ENCODE results near the gene CENPX.
A peak's percentile ranks its signal among the peaks of the same experiment; 100 is the strongest.

Gene CENPX

DNA sequence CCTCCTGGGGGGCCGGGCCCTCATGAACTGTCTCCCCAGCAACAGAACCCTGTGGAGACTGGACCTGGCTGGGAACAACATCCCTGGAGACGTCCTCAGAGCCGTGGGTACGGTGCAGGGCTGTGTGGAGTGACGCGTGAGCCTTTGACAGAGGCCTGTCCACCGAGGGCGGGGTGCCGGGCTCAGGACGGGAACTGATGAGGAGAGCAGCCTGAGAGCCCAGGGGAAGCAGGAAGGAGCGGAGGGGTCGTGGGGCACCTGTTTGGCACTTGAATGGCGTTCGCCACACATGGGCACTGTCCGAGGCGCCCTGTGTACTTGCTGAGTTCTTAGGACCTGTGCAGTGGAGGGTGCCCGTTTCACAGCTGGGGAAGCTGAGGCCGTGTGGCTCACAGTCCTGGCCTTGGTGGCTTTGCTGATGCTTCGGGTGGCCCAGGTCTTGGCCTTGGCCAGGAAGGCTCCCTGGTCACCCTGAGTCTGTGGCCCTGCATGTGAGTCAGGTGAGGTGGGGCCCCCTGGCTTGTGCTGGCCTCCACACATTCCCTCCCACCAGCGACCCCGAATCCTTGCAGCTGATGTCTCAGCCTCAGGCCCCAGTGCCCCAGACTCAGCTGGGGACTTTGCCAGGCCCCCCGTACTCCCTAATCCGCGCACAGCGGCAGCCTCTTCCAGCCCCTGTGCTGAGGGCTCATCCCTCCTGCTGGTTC is 2.9 kb upstream of the CENPX start:
- DNase-seq (ENCODE audit: low spot score), result no peak
- TF ChIP-seq, protein P1, sequence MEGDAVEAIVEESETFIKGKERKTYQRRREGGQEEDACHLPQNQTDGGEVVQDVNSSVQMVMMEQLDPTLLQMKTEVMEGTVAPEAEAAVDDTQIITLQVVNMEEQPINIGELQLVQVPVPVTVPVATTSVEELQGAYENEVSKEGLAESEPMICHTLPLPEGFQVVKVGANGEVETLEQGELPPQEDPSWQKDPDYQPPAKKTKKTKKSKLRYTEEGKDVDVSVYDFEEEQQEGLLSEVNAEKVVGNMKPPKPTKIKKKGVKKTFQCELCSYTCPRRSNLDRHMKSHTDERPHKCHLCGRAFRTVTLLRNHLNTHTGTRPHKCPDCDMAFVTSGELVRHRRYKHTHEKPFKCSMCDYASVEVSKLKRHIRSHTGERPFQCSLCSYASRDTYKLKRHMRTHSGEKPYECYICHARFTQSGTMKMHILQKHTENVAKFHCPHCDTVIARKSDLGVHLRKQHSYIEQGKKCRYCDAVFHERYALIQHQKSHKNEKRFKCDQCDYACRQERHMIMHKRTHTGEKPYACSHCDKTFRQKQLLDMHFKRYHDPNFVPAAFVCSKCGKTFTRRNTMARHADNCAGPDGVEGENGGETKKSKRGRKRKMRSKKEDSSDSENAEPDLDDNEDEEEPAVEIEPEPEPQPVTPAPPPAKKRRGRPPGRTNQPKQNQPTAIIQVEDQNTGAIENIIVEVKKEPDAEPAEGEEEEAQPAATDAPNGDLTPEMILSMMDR (IDR thresholded peaks at IDR 0.05), result no peak
- H3K4me3 ChIP-seq, result no peak overlapping the region

GRCh38 chr17:82024859-82025258 is 2.2 kb upstream of the CENPX start:
- no peak overlapping the region for H3K27ac ChIP-seq
- TF ChIP-seq, protein P1 (IDR thresholded peaks at IDR 0.05), result no peak
- DNase-seq (ENCODE audit: low spot score), result no peak
- no peak overlapping the region for H3K4me3 ChIP-seq

More for the DNA sequence above, 2.9 kb upstream of the CENPX start:
- no peak overlapping the region for H3K27ac ChIP-seq

GRCh38 chr17:82023447-82024241 is 966 bp upstream of the CENPX start:
- TF ChIP-seq, protein P1 (IDR thresholded peaks at IDR 0.05), result no peak
- H3K27ac ChIP-seq, result peak overlapping the region in 1 of 2 donors; percentile 65
- no peak for DNase-seq (ENCODE audit: low spot score)
- H3K4me3 ChIP-seq, result peak overlapping the region; percentile 98

- peak; percentile 100 for DNase-seq (ENCODE audit: low spot score)
- TF ChIP-seq, protein P1 (IDR thresholded peaks at IDR 0.05), result no peak
- Histone ChIP-seq H3K4me3 (peak within 1 kb of the TSS; percentile 98), H3K27ac (peak within 1 kb of the TSS; percentile 36 to 83)
Observed at GRCh38 chr17:82022981-82023446, 336 bp upstream of the CENPX start, which contains the start of gene LRRC45. LRRC45 (plus strand) TSS chr17:82023305; CDS start chr17:82023644, 339 bp downstream.

GRCh38 chr17:82021900-82022309 is 773 bp downstream of the CENPX start:
- Histone ChIP-seq H3K4me3 (peak overlapping the region; percentile 95), H3K27ac (peak overlapping the region in 1 of 2 donors; percentile 36)
- TF ChIP-seq, protein P1 (IDR thresholded peaks at IDR 0.05), result no peak
- DNase-seq (ENCODE audit: low spot score), result no peak

GRCh38 chr17:82021107-82021899 is 1.4 kb downstream of the CENPX start:
- DNase-seq (ENCODE audit: low spot score), result no peak
- no peak overlapping the region for H3K27ac ChIP-seq
- TF ChIP-seq, protein P1 (IDR thresholded peaks at IDR 0.05), result peak; percentile 38
- peak overlapping the region; percentile 95 for H3K4me3 ChIP-seq

Data from coronary artery (tissue), 2 donors.